Spleen (tissue), 7 donors: ENCODE data around the gene PRR13.

Experiments used
- CTCF ChIP-seq, 11 experiments: fragments of 200-600 bp in 7 of 11; fragments of 450-650 bp in 4 of 11; sonication (generic) in 4 of 11; IDR thresholded peaks in 8 of 11; conservative IDR thresholded peaks in 3 of 11; 1 replicate in 7 of 11; 2 replicates in 4 of 11; pipeline versions ENCODE4 v1.4.0 to v1.8.0; 2016 to 2021; ENCODE audit warnings: antibody characterized with exemption in 11 of 11, inconsistent platforms in 4 of 11, mild to moderate bottlenecking in 1 of 11
- POLR2A ChIP-seq, 3 donors: fragments of 450-650 bp; IDR thresholded peaks; one replicate each; pipeline ENCODE4 v1.5.1; 2017; ENCODE audit warnings: antibody characterized with exemption in 3 of 3, mild to moderate bottlenecking in 1 of 3
- POLR2AphosphoS5 ChIP-seq, 3 donors: sonication (generic); formaldehyde crosslinking; IDR thresholded peaks; one replicate each; pipeline ENCODE4 v1.5.1; 2017; ENCODE audit warnings: antibody characterized with exemption in 3 of 3
- donor health status: DM: no; HTN: no; CAD: no; lungs with moderate emphysema.
- donor health status: DM: no; HTN: no; CAD: no.
- donor health status: DM: no; HTN: no; CAD: no.

GRCh38 chr12:53414756-53415417, 26.6 kb upstream of the PRR13 start:
- TF ChIP-seq CTCF (IDR thresholded peaks at IDR 0.05 in 8 of 11, conservative IDR thresholded peaks at IDR 0.05 in 3 of 11): no peak
- TF ChIP-seq POLR2AphosphoS5 (IDR thresholded peaks at IDR 0.05): no peak
- TF ChIP-seq POLR2A (IDR thresholded peaks at IDR 0.05): no peak
